Nephron progenitor cell (in vitro differentiated cells): ENCODE data around the gene HSPA9.

Experiments
- DNase-seq: peaks from one replicate; pipeline ENCODE4 v3.0.0; 2021
- H3K27ac Mint-ChIP-seq: 2 replicates; pipeline ENCODE4 v1.8.0; 2021; ENCODE audit warnings: mild to moderate bottlenecking, moderate library complexity, mixed read lengths
- H3K27me3 Mint-ChIP-seq: 2 replicates; pipeline ENCODE4 v1.8.0; 2021; ENCODE audit warnings: mild to moderate bottlenecking, low read depth, mixed read lengths; ENCODE audit not compliant: poor library complexity
- H3K36me3 Mint-ChIP-seq: 2 replicates; pipeline ENCODE4 v1.8.0; 2021; ENCODE audit warnings: low read depth, mixed read lengths
- H3K4me1 Mint-ChIP-seq: 2 replicates; pipeline ENCODE4 v1.8.0; 2021; ENCODE audit warnings: mixed read lengths
- H3K4me3 Mint-ChIP-seq: 2 replicates; pipeline ENCODE4 v1.8.0; 2021; ENCODE audit warnings: mild to moderate bottlenecking, moderate library complexity, mixed read lengths
- H3K9me3 Mint-ChIP-seq: 2 replicates; pipeline ENCODE4 v1.8.0; 2021; ENCODE audit warnings: mild to moderate bottlenecking, moderate library complexity, mixed read lengths
- TF ChIP-seq, protein P1 (sequence below): fragments of 200-600 bp; sonication (generic); IDR thresholded peaks from 2 replicates; pipeline ENCODE4 v1.5.0; 2021; ENCODE audit warnings: antibody characterized with exemption

HSPA9 gene

DNA sequence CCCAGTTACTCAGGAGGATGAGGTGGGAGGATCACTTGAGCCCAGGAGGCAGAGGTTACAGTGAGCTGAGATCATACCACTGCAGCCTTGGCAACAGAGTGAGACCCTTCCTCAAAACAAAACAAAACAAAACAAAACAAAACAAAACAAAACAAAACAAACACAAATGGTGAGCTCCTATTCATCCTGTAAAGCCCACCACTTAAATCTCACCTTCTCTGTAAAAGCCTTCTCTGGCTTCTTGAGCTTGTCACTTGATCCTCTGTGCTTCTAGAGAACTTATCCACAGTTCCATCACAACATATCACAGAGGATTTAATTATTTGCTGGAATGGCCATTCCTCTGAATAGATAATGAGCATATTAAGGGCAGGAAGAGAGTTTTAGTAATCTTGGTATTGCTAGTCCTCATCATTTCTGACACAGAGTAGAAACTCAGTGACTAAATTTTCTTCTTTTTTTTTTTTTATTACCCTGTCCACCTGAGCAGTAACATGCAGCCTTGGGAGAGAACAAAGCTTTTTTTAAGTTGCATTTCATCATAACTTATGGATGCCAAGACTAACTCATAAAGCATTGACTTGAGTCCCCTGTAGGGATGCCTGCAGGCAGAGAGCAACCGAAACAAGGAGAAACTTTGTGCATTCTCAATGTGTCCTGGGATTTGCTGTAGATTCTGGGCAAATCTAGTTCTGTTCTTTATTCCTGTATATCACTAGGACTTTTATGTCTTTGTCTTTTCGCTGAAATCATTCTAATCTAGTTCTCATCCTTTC is 13.0 kb upstream of the HSPA9 start:
- Mint-ChIP-seq H3K4me3 (no peak overlapping the region), H3K9me3 (peaks cover 3% of the 10 kb centered on the region), H3K27ac (no peak overlapping the region), H3K36me3 (peaks cover 5% of the 10 kb centered on the region), H3K4me1 (peaks cover 19% of the 10 kb centered on the region), H3K27me3 (peaks cover 3% of the 10 kb centered on the region)
- DNase-seq = no peak
- TF ChIP-seq, protein P1, sequence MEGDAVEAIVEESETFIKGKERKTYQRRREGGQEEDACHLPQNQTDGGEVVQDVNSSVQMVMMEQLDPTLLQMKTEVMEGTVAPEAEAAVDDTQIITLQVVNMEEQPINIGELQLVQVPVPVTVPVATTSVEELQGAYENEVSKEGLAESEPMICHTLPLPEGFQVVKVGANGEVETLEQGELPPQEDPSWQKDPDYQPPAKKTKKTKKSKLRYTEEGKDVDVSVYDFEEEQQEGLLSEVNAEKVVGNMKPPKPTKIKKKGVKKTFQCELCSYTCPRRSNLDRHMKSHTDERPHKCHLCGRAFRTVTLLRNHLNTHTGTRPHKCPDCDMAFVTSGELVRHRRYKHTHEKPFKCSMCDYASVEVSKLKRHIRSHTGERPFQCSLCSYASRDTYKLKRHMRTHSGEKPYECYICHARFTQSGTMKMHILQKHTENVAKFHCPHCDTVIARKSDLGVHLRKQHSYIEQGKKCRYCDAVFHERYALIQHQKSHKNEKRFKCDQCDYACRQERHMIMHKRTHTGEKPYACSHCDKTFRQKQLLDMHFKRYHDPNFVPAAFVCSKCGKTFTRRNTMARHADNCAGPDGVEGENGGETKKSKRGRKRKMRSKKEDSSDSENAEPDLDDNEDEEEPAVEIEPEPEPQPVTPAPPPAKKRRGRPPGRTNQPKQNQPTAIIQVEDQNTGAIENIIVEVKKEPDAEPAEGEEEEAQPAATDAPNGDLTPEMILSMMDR = no peak

DNA sequence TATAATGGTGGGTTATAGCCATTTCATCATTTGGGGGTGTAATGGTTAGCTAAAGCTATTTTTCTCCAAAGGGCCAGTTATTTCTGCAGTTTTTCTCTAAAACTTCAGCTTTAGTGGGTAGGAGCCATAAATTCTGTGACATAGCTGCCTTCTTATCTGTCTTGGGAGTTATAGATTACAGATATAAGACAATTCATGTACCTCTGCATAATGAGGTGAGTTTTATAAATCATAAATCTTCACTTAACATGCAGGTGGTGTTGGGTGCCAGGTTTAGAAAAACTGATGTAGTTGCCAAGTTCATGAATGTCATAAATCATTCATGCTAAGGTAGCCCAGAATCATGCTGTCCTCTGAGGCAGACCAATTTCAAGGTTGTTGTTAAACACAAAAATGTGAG is 10.0 kb upstream of the HSPA9 start:
- Mint-ChIP-seq H3K36me3 (peaks cover 5% of the 10 kb centered on the region), H3K4me3 (no peak overlapping the region)
- TF ChIP-seq, protein P1 = no peak

DNA sequence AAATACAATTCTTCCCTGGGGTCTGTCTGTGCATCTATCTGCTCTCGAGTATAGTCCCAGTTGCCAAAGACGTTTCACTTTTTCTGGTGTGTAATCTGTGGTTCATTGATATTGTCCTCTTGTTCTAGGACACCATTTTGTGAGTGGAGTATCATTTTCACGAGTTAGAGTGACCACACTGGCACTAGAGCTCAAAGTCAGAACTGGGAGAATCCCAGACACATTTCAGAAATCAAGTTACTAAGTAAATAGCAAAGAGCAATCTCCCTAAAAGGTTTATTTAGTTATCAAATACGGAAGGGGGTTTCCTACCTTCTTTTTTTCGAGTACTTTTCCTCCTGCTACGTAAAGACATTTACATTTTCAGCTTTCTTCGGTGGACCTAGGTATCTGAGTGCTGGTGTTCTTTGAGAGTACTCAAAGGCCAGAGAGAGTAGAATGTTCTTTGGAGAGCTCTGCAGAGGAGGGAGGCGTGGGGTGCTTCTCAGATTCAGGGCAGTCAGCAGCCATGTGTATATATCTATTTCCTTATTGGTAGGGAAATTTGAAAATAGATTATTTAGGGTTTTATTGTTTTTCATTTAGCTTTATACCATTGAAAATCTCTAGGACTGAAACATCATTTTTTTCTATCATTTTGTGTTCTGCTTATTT is 8.9 kb upstream of the HSPA9 start:
- TF ChIP-seq, protein P1 = no peak
- no peak overlapping the region for H3K4me3 Mint-ChIP-seq
- peaks cover 3% of the 10 kb centered on the region for H3K27me3 Mint-ChIP-seq
- no peak overlapping the region for H3K27ac Mint-ChIP-seq
- H3K36me3 Mint-ChIP-seq = peaks cover 5% of the 10 kb centered on the region
- no peak for DNase-seq
- peaks cover 14% of the 10 kb centered on the region for H3K4me1 Mint-ChIP-seq
- peaks cover 3% of the 10 kb centered on the region for H3K9me3 Mint-ChIP-seq

More for the DNA sequence above, 10.0 kb upstream of the HSPA9 start:
- Mint-ChIP-seq H3K27me3 (peaks cover 3% of the 10 kb centered on the region), H3K27ac (no peak overlapping the region), H3K9me3 (peaks cover 3% of the 10 kb centered on the region), H3K4me1 (peaks cover 14% of the 10 kb centered on the region)
- no peak for DNase-seq

DNA sequence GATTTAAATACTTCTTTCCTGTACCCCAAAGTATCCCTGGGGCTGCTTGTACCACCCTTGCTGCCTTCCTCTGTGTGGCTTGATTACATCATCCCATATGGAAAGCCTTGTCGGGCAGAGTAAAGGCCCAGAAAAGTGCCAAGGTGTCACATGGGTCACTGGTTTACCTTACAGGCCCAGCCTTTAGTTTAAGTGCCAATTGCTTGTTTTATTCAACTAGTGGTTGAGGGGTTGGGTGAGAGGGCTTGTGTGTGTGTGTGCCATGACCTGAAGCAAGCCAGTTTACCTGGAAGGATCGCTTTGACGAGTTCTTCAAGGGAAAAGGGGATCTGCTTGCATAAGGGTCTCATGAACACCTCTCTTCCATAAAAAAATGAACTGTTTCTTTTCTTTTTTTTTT is 7.8 kb upstream of the HSPA9 start:
- Mint-ChIP-seq H3K27me3 (no peaks in the 10 kb centered on the region), H3K9me3 (peaks cover 3% of the 10 kb centered on the region), H3K4me3 (no peak overlapping the region), H3K4me1 (peaks cover 14% of the 10 kb centered on the region), H3K36me3 (peaks cover 5% of the 10 kb centered on the region), H3K27ac (no peak overlapping the region)
- no peak for DNase-seq
- TF ChIP-seq, protein P1 = no peak

DNA sequence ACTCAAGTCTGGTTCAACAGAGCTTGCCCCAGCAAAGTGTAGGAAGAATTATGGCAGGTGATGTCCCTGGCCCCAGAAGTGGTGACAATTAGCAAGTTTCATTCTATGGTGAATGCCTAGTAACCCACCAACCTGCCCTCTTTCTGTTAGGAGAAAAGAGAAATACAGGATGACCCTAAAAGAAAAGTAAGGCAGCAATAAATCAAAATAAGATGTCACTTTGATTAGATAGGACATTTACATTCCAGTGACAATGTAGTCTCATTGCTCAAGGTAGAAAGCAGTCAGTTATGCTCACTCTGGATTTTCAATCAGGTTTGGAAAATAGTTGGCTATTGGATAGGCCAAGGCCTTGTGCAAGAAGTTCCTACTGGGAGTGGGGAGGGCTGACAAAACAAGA is 5.6 kb upstream of the HSPA9 start:
- Mint-ChIP-seq H3K27ac (no peak overlapping the region), H3K4me3 (no peak overlapping the region), H3K36me3 (peaks cover 3% of the 10 kb centered on the region), H3K27me3 (no peaks in the 10 kb centered on the region), H3K4me1 (peaks cover 26% of the 10 kb centered on the region), H3K9me3 (peaks cover 10% of the 10 kb centered on the region)
- DNase-seq = no peak
- TF ChIP-seq, protein P1 = no peak

DNA sequence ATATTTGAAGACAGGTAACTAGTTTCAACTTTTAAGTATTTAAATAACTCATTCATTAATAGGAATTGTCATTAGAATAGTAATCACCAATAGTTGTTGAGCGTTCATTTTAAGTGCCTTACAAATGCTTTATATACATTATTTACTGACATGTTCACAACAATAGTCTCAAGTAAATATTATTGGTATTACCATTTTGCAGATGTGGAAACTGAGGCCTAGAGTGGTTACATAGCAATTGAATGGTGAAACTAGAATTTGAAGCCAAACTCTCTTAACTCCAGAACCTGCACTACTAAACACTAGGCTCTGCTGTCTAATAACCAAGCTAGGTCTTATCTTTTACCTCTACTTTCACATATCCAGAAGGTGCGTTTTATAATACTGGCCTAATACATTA is 4.8 kb upstream of the HSPA9 start:
- no peak overlapping the region for H3K4me3 Mint-ChIP-seq

More for the DNA sequence above, 4.8 kb upstream of the HSPA9 start:
- H3K27me3 Mint-ChIP-seq = no peaks in the 10 kb centered on the region
- peaks cover 13% of the 10 kb centered on the region for H3K9me3 Mint-ChIP-seq
- peaks cover 28% of the 10 kb centered on the region for H3K4me1 Mint-ChIP-seq
- H3K27ac Mint-ChIP-seq = no peak overlapping the region
- no peak for DNase-seq
- TF ChIP-seq, protein P1 = no peak
- H3K36me3 Mint-ChIP-seq = peaks cover 5% of the 10 kb centered on the region
